GM23338 (cell line): Measurements from ENCODE around the gene KLK11. TPM values are rescaled to one million over a fixed set of nuclear protein-coding genes. Genes with fewer than 3 reads are reported as not detected.

ENCODE experiments used
- ATAC-seq: fragments of 200-7000 bp; cut with Tn5 transposase; 3 replicates; pipeline ENCODE4 v1.9.1; 2020
- DNase-seq: peaks from one replicate; pipeline ENCODE4 v3.0.0-alpha.2; 2015; ENCODE audit warnings: low spot score
- H2AFZ ChIP-seq: fragments of 200-600 bp; sonication (generic); 2 replicates; pipeline ENCODE4 v1.8.0; 2016; ENCODE audit warnings: antibody characterized with exemption, mild to moderate bottlenecking, moderate library complexity
- H3F3A ChIP-seq: fragments of 200-600 bp; sonication (generic); replicated peaks from 2 replicates; pipeline ENCODE4 v1.8.0; 2017; ENCODE audit warnings: antibody characterized with exemption, mixed run types, low read depth
- H3K27ac ChIP-seq: fragments of 200-600 bp; sonication (generic); 2 replicates; pipeline ENCODE4 v1.6.1; 2016; ENCODE audit warnings: low read depth
- H3K27me3 ChIP-seq: fragments of 200-600 bp; sonication (generic); 2 replicates; pipeline ENCODE4 v1.8.0; 2016; ENCODE audit warnings: mild to moderate bottlenecking, mixed run types, moderate library complexity; ENCODE audit not compliant: insufficient read depth
- H3K36me3 ChIP-seq: fragments of 200-600 bp; sonication (generic); 2 replicates; pipeline ENCODE4 v1.8.0; 2016; ENCODE audit warnings: mild to moderate bottlenecking; ENCODE audit not compliant: insufficient read depth
- H3K4me1 ChIP-seq: fragments of 200-600 bp; sonication (generic); 2 replicates; pipeline ENCODE4 v1.8.0; 2016; ENCODE audit warnings: mild to moderate bottlenecking, moderate library complexity; ENCODE audit not compliant: insufficient read depth
- H3K4me2 ChIP-seq: fragments of 200-600 bp; sonication (generic); 2 replicates; pipeline ENCODE4 v1.7.1; 2017; ENCODE audit warnings: mixed run types
- H3K4me3 ChIP-seq: fragments of 200-600 bp; sonication (generic); 2 replicates; pipeline ENCODE4 v1.6.1; 2016; ENCODE audit warnings: mixed run types
- H3K79me2 ChIP-seq: fragments of 200-600 bp; sonication (generic); replicated peaks from 2 replicates; pipeline ENCODE4 v1.8.0; 2017; ENCODE audit warnings: mild to moderate bottlenecking; ENCODE audit not compliant: insufficient read depth
- H3K9me2 ChIP-seq: fragments of 200-600 bp; sonication (generic); 2 replicates; pipeline ENCODE4 v1.8.0; 2017; ENCODE audit not compliant: insufficient read depth
- H4K20me1 ChIP-seq: fragments of 200-600 bp; sonication (generic); replicated peaks from 2 replicates; pipeline ENCODE4 v1.8.0; 2017; ENCODE audit warnings: mild to moderate bottlenecking; ENCODE audit not compliant: insufficient read depth
- H3K27ac Mint-ChIP-seq: 2 replicates; pipeline ENCODE4 v1.8.0; 2020; ENCODE audit warnings: inconsistent platforms, mild to moderate bottlenecking, moderate library complexity, mixed read lengths
- H3K27me3 Mint-ChIP-seq: 3 replicates; pipeline ENCODE4 v1.8.0; 2022; ENCODE audit warnings: low read depth, mild to moderate bottlenecking, moderate library complexity, mixed read lengths, inconsistent platforms; ENCODE audit not compliant: insufficient read depth, poor library complexity
- H3K36me3 Mint-ChIP-seq: 3 replicates; pipeline ENCODE4 v1.8.0; 2021; ENCODE audit warnings: low read depth, mild to moderate bottlenecking, inconsistent platforms, moderate library complexity, mixed read lengths
- H3K4me1 Mint-ChIP-seq: 3 replicates; pipeline ENCODE4 v1.8.0; 2020; ENCODE audit warnings: mild to moderate bottlenecking, inconsistent platforms, mixed read lengths
- H3K4me3 Mint-ChIP-seq: 3 replicates; pipeline ENCODE4 v1.8.0; 2021; ENCODE audit warnings: moderate library complexity, mild to moderate bottlenecking, inconsistent platforms, mixed read lengths
- H3K9me3 Mint-ChIP-seq: 3 replicates; pipeline ENCODE4 v1.8.0; 2020; ENCODE audit warnings: moderate library complexity, mild to moderate bottlenecking, inconsistent platforms, mixed read lengths
- CREB1 ChIP-seq: fragments of 250-450 bp; sonication (Bioruptor Pico); IDR thresholded peaks from 2 replicates; pipeline ENCODE4 v1.5.0; 2020; ENCODE audit warnings: low read depth, mild to moderate bottlenecking, moderate library complexity
- CTCF ChIP-seq, 2 experiments: fragments of 200-600 bp in 1 of 2; sonication (generic) in 1 of 2; conservative IDR thresholded peaks; 2 replicates each; pipeline versions ENCODE4 v1.5.1 to v1.6.1; 2016 to 2017; ENCODE audit warnings: antibody characterized with exemption in 2 of 2, low read depth in 2 of 2, mild to moderate bottlenecking in 2 of 2, moderate library complexity in 1 of 2
- ETS1 ChIP-seq: IDR thresholded peaks from 2 replicates; pipeline ENCODE4 v1.6.1; 2016; ENCODE audit warnings: antibody characterized with exemption
- EZH2phosphoT487 ChIP-seq: fragments of 200-600 bp; sonication (generic); IDR thresholded peaks from one replicate; pipeline ENCODE4 v1.8.1; 2018; ENCODE audit warnings: antibody characterized with exemption; ENCODE audit not compliant: unreplicated experiment
- JUNB ChIP-seq: IDR thresholded peaks from one replicate; pipeline ENCODE4 v1.6.1; 2016; ENCODE audit warnings: antibody characterized with exemption; ENCODE audit not compliant: unreplicated experiment
- NANOG ChIP-seq: IDR thresholded peaks from 2 replicates; pipeline ENCODE4 v1.6.1; 2016; ENCODE audit warnings: antibody characterized with exemption, borderline replicate concordance
- POLR2AphosphoS5 ChIP-seq: IDR thresholded peaks from 2 replicates; pipeline ENCODE4 v1.6.1; 2016; ENCODE audit warnings: antibody characterized with exemption, low read depth
- REST ChIP-seq: IDR thresholded peaks from one replicate; pipeline ENCODE4 v1.6.1; 2018; ENCODE audit warnings: antibody characterized with exemption; ENCODE audit not compliant: unreplicated experiment
- STAT1 ChIP-seq: IDR thresholded peaks from one replicate; pipeline ENCODE4 v1.6.1; 2016; ENCODE audit warnings: antibody characterized with exemption; ENCODE audit not compliant: unreplicated experiment
- ZNF114 ChIP-seq: fragments of 250-450 bp; sonication (Bioruptor Pico); IDR thresholded peaks from 2 replicates; pipeline ENCODE4 v1.5.0; 2020; ENCODE audit warnings: mild to moderate bottlenecking, moderate library complexity
- ZNF331 ChIP-seq: fragments of 250-450 bp; sonication (Bioruptor Pico); IDR thresholded peaks from 2 replicates; pipeline ENCODE4 v1.5.0; 2020; ENCODE audit warnings: low read depth, mild to moderate bottlenecking, moderate library complexity
- polyA plus RNA-seq: library from polyadenylated mRNA; unstranded; fragments of >200 nt; fragmentation: Nextera tagmentation; extraction: Ambion mirVana; gene quantifications from 2 replicates; pipeline ENCODE4 v1.2.1, GENCODE V29; 2016
- total RNA-seq: library from RNA; depleted of rRNA; stranded (reverse); fragments of >200 nt; shearing (Covaris generic); gene quantifications from 2 replicates; pipeline ENCODE4 v1.2.3, GENCODE V29; 2014

Gene KLK11
- total and polyA plus RNA-seq, 2 experiments from 2014 or later: not detected

GRCh38 chr19:51000981-51001380 is 25.4 kb downstream of the KLK11 start:
- H3K27ac ChIP-seq: no peak overlapping the region
- peak; percentile 61 for ATAC-seq
- no peaks in the 10 kb centered on the region for H3K9me2 ChIP-seq
- peak; percentile 84 for DNase-seq
- H3K4me1 ChIP-seq: peaks cover 17% of the 10 kb centered on the region
- H3K36me3 ChIP-seq: no peaks in the 10 kb centered on the region
- no peaks in the 10 kb centered on the region for H3K79me2 ChIP-seq
- no peaks in the 10 kb centered on the region for H3K27me3 ChIP-seq
- H3K4me3 ChIP-seq: peak overlapping the region; percentile 41
- H3F3A ChIP-seq: no peaks in the 10 kb centered on the region
- Mint-ChIP-seq H3K36me3 (no peaks in the 10 kb centered on the region), H3K4me3 (peak overlapping the region; percentile 17; the same call in 1 of the 3 replicates), H3K27me3 (peaks cover 28% of the 10 kb centered on the region), H3K9me3 (no peaks in the 10 kb centered on the region; the same call in 1 of the 3 replicates), H3K27ac (no peak overlapping the region; the same call in 1 of the 2 replicates), H3K4me1 (peaks cover 19% of the 10 kb centered on the region)
- TF ChIP-seq CTCF (conservative IDR thresholded peaks at IDR 0.05; ENCODE audit: low read depth in 2 of 2) (peak in 1 of 2 experiments; percentile 40; a peak in 2 of 4 replicates), ETS1 (no peak), EZH2phosphoT487 (no peak), ZNF114 (CRISPR knock-in tag) (no peak), STAT1 (no peak), NANOG (no peak), CREB1 (CRISPR knock-in tag) (no peak), POLR2AphosphoS5 (peak; percentile 57)
- peak overlapping the region; percentile 72 for H3K4me2 ChIP-seq
- H4K20me1 ChIP-seq: no peaks in the 10 kb centered on the region
- peak overlapping the region; percentile 93 for H2AFZ ChIP-seq

GRCh38 chr19:51000426-51000825 is 26.0 kb downstream of the KLK11 start:
- DNase-seq: no peak
- Histone ChIP-seq H2AFZ (peak overlapping the region; percentile 93; the same call in 1 of the 2 replicates), H3F3A (no peaks in the 10 kb centered on the region), H3K4me1 (peaks cover 17% of the 10 kb centered on the region), H3K9me2 (no peaks in the 10 kb centered on the region), H4K20me1 (no peaks in the 10 kb centered on the region), H3K4me2 (peak overlapping the region; percentile 72; the same call in 1 of the 2 replicates), H3K4me3 (peak overlapping the region; percentile 41), H3K27me3 (no peaks in the 10 kb centered on the region), H3K79me2 (no peaks in the 10 kb centered on the region), H3K36me3 (no peaks in the 10 kb centered on the region), H3K27ac (no peak overlapping the region)
- Mint-ChIP-seq H3K9me3 (no peaks in the 10 kb centered on the region; the same call in 1 of the 3 replicates), H3K27ac (no peak overlapping the region), H3K4me1 (peaks cover 19% of the 10 kb centered on the region), H3K27me3 (peaks cover 28% of the 10 kb centered on the region), H3K36me3 (no peaks in the 10 kb centered on the region), H3K4me3 (0 out of 3 replicates have a peak overlapping the region, but pooled peaks have one; percentile 17)
- ATAC-seq: no peak
- TF ChIP-seq ZNF331 (CRISPR knock-in tag) (no peak), REST (no peak), JUNB (no peak)
